Stimulated activated CD4-positive, alpha-beta T cell treated with anti-CD3 and anti-CD28 coated beads, TNF-alpha, amount 100 ng/mL, for 48 hours (primary cell): ENCODE results near the gene IVNS1ABP.
"Not testable (repeated sequence)": the region's sequence is repeated elsewhere in the genome, so short reads cannot be mapped to it uniquely, and the experiment has no call there.

ENCODE experiments used
- DNase-seq, 3 donors: peaks; one replicate each; pipeline ENCODE4 v3.0.0-alpha.2; 2020; ENCODE audit warnings: low read depth in 3 of 3

IVNS1ABP gene

DNA sequence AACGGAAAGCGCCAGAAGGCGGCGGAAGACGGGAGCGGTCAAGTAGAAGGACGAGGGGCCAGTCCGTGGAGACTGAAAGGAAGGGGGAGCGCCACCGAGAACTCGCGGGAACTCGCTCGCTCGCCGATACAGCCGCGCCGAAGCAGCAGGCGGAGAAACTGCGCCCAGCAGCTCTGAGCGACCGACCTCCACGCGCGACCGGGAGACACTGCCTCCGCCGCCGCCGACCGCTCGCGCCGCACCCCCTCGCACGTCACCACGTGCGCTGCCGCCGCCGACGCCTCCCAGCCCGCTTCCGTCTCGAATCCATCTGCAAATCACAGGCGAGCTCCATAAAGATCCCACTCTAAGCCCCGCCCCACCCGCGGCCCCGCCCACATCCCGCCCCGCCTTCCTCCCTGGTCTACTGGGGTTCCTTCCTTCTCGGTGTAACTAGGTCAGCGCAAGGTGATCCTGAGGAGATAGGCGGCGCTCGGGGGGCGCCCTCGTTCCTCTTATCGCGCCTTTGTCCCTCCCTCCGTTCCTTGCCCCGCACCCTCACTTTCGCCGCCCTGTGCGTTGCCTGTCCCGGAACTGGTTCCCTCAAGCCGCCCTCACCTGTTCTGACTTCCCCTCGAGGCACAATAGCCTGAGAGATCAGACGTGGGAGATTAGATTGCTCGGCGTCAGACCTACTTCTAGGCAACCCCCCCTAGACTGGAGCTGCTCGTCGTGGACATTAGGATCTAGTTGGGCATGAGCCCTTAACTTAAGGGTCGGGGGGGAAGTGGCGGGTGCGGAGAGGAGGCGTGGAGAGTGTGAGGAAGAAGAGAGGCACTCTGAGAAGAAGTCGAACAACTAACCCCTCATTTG lies at the start of gene IVNS1ABP:
IVNS1ABP (minus strand) TSS at position 210 of the 852 bp plus-strand sequence. CDS start 7,750 bp downstream, outside the sequence.
- DNase-seq = peak; percentile 88 to 91 (median 90)

DNA sequence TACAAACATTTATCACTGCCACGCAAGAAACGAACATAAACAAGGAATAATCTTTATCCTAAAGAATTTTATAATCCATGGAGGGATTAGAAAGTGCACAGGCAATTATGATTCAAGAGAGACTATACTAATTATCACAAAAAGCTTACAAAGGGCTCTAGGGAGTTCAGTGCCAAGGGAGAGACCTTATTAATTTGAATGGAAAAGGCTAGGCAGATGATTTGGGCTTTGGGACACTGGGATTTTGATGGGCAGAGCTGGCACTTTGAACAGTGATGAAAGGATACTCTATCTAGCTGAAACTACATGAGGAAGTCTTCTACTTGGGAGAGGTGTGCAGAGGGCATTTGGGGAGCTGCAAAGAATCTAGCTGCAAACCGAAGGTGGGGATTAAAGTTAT lies 48.9 kb upstream of the IVNS1ABP start:
- no peak for DNase-seq

DNA sequence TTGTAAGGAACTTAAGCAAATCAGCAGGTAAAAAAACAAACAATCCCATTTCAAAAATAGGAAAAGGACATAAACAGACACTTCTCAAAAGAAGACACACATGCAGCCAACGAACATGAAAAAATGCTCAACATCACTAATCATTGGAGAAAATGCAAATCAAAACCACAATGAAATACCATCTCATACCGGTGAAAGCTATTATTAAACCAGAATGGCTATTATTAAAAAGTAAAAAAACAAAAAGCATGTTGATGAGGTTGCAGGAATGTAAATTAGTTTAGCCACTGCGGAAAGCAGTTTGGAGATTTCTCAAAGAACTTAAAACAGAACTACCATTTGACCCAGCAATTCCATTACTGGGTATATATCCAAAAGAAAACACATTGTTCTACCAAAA lies 47.5 kb upstream of the IVNS1ABP start:
- not testable (repeated sequence) for DNase-seq

DNA sequence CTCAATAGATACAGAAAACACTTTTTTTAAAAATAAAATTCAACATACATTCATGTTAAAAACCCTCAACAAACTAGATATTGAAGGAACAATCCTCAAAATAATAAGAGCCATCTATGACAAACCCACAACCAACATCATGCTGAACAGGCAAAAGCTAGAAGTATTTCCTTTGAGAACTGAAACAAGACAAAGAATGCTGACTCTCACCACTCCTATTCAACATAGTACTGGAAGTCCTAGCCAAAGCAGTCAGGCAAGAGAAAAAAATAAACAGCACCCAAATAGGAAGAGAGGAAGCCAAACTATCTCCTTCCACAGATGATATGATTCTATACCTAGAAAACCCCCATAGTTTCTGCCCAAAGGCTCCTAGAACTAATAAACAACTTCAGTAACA lies 46.2 kb upstream of the IVNS1ABP start:
- no peak for DNase-seq

DNA sequence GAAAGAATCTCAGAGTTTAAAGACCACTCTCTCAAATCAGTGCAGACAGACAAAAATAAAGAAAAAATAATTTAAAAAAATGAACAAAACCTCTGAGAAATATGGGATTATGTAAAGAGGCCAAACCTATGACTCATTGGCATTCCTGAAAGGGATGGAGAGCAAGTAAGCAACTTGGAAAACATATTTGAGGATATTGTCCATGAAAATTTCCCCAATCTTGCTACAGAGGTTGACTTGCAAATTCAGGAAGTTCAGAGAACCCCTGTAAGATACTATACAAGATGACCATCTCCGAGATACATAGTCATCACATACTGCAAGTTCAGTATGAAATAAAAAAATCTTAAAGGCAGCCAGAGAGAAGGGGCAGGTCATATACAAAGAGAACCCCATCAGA lies 43.7 kb upstream of the IVNS1ABP start:
- no peak for DNase-seq

DNA sequence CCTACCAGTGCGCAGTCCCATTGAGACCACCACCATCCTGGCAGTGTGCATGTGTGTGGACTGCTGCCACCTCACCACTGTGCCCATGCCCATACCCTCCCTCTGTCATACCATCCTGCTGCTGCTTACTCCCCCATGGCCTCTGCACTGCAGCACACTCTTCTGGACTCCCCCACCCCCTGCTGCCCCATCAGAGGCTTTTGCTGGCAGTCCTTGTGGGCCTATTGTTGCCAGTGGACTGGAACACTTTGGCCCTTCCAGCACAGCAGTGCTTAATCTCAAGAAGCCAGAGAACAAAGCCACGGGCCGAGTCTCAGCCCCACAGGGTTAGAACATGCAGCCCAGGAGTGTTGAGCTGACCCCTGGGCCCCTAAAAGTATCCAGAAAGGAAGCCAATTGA lies 41.9 kb upstream of the IVNS1ABP start:
- no peak for DNase-seq

DNA sequence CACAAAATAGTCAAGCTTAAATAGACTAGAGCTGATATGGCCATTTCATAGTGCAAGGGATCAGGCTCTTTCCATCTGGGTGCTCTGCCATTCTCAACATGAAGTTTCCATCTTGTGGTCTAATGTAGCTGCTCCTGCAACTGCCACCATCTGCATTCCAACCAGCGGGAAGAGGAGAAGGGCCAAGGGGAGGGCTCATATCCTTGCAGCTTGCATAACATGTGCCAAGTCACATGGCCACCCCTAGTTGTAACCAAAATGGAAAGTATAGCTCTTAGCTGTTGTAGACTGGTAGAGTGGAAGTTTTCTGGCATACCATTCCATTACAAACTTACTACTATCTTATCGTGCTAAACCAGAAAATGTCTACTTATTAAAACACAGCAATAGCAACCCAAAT lies 38.9 kb upstream of the IVNS1ABP start:
- no peak for DNase-seq

DNA sequence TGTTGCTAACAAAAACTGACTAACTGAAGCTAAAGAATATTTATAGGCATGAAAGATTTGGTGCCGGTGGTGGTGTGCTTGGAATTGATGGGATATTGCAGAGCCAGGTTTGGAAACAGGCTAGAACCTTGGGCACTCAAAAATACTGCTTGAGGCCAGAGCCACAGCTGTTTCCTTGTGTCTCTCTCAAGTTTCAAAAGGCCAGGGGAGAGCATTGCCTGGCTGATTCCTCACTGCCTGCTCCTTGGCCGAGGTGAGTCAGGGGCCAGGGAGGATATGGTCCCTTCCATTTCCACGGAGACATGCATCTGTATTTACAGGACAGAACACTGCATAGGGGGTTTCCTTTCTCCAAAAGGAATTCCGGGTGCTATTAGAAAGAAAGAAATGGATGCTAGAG lies 36.1 kb upstream of the IVNS1ABP start:
- DNase-seq = no peak

DNA sequence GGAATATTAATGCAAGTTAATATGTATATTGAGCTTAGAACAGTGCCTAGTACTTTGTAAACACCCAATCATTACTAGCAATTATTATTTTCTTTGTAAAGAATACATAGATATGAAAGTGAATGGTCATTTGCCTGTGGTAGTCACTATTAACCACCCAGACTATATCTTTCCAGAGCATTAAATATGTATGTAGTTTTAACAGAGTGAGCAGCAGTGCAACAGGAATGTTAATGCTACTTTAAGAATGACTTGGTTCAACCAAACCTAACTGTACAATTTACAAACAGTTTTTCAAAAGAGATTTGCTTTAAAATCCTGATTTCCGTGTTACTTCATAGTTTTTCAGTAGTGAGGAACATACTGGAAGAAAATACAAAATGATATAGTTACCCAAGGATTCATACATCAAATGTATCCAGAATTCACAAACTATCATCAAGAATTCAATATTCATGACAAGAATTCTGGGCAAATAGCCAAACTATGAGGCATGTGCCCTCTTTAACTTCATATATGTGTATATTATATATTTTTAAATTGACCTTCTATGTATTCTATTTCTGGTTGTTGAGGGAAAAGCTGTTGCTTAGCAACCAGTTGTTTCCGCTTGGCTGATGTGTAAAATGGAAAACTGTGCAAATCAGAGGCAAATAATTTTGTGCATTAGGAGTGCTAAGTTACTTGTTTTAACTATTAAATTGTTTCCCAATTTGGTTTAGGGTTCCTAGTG lies 34.9 kb upstream of the IVNS1ABP start:
- DNase-seq = no peak

DNA sequence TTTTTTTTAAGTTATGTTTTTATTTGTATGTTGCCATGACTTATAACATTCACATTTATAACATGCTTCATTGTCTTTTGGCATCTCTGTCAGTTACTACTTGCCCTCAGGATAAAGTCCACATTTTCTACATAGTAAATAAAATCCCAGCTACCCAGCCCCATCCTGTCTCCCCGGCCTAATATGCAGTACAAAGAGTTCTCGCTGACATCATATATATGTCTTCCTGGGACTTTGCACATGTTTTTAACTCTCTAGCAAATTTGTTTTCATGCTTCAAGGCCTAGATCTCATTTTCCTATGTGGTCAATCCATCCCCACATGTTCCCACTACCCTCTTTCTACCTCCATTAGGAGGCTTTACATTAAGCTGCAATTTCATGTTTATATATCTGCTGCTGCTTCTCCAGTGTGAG lies 33.0 kb upstream of the IVNS1ABP start:
- no peak for DNase-seq

DNA sequence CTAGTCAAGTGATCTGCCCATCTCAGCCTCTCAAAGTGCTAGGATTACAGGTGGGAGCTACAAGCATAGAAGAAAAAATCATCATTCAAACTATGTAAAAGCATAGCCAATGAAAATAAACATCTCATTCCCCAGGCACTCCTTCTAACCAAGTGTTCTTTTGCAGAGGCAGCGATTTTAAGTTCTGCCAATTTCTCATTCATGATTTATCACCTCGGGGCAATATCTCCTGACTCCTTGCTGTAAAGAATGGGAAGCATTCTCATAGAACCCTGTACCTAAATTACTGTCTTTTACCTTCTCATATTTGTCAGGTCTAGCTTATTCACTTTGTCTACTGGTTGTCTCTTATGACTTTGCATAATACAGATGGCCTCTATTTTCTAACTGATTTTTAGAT lies 32.5 kb upstream of the IVNS1ABP start:
- DNase-seq = no peak

DNA sequence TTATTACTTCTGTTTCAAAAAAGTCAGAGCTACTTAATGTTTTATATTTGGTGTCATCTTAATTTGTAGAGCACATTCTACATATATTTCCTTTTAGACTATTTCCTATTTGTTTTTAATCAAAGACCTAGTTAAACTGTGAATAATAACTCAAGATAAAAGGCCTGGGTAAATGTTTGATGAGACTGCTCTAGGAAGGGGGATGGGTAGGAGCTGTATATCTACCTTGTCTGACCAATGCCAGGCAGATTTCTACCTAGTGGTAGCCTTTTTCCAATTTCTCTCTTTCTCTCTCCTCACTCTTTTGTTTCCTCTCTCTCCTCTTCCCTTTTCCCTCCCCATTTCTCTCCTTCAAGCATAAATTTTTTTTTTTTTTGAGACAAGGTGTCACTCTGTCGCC lies 31.9 kb upstream of the IVNS1ABP start:
- DNase-seq = no peak

DNA sequence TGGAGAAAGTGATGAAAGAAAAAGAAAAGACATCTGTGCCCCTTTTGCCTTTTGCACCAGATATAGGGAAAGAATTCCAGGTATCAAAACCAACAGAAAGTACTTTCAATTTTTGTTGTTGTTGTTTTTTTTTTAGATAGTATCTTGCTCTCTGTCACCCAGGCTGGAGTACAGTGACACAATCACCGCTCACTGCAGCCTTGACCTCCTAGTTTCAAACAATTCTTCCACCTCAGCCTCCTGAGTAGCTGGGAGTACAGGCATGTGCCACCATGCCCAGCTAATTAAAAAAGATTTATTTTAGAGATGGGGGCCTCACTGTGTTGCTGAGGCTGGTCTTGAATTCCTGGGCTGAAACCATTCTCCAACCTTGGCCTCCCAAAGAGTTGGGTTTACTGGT lies 31.3 kb upstream of the IVNS1ABP start:
- DNase-seq = no peak

DNA sequence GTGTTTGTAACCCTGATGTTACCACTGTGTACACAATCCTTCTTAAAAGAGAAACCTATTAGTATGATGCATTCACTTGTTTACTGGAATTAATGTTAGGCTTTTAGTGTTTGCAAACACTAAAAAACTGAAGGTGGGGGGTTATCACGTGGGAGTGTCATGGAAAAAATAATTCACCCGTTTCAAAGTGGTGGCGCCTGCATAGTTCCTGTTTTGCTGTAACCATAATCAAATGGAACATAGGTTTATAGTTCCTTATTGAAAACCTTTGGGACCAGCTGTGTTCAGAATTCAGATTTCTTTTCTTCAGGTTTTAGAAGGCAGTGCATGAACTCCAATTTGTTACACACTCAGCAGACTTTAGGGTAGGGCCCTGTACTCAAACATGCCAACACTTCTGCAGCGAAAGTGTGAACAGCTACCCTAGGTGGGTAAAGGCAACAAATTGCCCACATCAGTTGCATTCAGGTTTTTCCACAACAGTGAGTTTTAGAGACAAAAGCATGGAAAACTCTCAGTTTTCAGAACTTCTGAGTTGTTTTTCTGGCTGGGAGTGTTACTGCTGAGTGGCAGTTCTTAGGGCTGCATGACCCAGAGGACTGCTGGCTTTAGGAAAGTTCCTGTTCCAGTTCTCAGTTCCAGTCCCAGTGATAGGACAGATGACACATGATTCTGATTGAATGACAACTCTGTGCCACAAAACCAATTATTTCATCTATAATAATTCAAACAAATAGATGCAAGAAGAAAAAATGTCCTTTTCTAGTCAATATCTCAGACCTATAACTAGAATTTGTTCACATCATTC lies 29.1 kb upstream of the IVNS1ABP start:
- no peak for DNase-seq

DNA sequence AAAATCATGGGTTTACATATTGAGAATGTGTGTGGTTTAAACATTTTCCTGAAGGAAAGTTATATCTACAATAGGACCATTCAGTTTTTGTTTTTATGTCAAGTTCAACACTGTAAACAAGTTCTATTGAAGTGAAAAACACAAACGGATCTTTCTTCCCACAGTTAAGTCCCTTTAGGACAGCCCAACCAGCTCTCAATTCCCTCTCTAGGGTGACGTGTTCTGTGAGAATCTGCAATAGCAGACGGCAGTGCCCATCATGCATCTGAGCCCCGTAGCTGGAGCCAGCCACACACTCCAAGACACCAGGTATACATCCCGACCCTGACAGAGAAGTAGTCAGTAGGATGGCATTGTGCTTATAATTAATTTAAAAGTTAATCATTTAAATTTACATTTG lies 26.3 kb upstream of the IVNS1ABP start:
- DNase-seq = no peak

DNA sequence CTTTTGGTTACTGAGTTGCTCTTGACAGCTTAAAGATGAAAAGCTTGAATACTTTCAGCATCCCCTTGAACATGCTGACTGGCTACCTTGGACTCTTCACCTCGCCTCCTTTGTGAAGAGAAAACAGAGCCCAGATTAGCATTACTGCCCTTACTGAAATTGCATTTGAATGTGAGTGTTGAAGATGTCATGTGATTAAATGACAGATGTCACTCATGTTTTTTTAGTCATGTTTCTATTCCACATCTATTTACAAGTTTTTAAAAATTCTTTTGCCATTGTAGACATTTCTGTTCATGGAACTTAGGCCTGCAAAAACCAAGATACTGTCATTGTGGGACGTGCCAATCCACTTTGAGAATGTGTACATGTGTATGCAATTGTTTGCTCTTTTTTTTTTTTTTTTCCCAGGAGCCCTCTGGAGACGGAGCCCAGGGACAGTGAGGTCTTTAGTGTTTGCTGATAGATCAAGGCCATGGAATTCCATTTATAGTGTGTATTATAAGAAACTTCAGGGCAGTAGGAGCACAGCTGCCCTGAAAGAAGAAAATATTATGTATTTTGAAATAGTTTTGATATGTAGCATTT lies 25.7 kb upstream of the IVNS1ABP start:
- DNase-seq = no peak

DNA sequence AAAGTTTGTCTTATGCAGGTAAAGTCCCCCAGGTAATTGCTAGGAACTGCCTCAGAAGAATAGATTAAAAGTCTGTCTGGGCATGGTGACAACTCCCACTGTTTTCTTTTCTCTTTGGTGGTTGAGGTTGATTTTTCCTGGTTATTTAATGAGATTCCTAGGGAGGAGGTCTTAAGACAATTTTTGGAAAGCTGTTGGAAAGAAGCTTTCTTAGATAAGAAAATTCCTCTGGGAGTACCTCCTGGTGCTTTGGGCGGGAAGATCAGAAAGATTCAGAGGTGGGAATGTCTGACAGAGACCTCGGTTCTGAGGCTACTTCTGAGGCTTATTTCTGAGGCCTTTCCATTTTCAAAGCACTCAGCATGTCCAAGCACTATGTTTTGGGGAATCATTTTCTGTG lies 25.0 kb upstream of the IVNS1ABP start:
- DNase-seq = no peak

DNA sequence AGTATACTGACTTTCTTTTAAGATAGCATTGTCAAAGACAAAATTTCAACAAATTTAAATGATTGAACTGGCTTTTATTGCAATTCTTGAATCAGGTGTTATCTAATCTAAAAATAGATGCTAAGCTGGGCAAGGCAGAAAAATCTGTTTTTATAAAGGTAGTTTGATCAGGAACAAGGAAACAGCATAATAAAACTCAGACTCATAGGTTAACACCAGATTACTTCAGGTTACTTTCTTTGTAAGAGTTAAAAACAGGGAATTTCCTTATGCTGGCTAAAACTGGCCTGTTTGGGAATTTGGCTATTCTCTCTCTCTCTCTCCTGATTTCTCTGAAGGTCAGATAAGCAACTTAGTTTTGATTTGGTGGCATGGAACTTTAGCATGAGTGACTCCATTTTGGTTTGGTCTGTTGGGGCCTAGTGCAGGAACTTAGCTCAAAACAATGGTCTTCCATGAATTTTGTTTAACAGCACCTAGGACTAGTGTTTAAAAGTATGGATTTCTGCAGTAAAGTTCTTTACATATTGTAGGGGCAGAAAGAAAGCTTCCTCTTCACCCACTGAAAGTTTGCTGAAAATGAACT lies 24.2 kb upstream of the IVNS1ABP start:
- DNase-seq = no peak

DNA sequence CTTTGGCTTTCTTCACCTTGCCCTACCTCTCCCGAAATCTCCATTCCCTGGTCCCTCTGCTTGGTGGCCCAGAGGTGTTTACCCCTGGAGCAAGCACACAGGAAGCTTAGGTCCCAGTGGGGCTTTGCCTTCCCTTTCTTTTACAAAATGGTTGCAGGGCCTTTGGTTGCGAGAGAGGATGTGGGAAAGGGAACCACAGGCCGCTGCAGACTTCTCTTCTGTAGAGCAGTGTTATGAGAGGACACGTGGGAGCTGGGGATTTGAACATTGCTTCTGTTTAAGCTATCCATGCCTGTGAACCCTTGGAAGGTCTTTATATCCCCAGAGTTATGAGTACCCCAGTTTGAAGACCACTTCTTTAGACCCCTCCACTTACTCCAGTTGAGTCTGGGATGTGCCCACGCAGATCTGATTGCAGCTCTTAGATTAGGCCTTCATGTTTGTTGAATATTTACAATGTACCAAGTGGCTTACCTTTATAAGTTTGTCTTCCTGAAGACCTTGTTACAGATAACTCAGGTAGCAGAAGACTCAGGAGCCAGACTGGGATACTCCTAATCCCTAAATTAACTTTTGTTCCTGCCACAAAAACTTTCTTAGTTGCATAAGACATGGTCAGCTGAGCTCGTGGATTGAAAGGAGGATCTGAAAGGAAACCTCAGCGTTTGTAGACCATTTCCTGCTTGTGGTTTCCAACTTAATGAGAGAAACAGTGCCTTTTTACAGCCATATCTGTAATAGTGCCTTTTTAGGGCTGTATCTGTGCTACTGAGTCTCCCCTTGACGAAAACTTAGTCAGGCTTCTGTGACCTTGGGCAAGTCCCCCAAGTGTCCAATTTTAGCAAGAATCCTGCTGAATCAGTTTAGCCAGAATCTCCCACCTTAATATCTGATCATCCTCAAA lies 21.9 kb upstream of the IVNS1ABP start:
- no peak for DNase-seq

DNA sequence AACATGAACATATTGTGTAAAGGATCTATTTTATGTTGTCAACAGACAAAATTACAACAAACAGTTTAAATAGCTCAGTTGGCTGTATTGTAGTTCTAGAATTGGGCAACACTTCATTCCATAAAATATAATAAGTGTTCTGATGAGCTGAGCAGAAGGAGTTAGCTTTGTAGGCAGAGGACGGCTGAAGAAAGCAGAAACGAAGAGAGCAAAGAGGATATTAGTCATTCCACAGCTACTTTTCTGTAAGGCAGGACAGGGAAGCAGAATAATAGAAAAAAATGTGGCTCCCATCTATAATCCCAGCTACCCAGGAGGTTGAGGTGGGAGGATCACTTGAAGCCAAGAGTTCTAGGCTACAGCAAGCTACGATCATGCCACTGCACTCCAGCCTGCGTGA lies 20.2 kb upstream of the IVNS1ABP start:
- DNase-seq = no peak

DNA sequence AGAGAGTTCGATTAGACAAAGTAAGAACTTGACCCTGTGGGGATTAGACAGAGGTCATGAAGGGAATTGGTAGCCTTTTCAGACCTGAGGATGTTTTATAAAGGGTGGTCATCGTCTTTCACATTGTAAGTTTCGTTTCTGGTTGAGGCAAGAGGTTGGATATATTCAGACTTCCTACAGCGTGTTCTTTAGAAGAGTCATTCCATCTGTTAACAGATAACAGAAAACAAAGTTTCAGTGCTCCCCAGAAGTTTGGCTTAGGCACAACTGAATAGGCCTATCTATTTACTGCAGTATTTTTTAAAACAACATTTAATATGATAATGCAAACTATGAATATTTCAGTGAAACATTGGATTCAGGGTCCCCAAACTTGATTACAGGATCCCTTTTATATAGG lies 17.1 kb upstream of the IVNS1ABP start:
- no peak for DNase-seq
